Peyer's patch (tissue), 4 donors: ENCODE data around the gene GPT2. TPM values are rescaled to one million over a fixed set of nuclear protein-coding genes. Genes with fewer than 3 reads are reported as not detected.
A peak's percentile ranks its signal among the peaks of the same experiment; 100 is the strongest.

Source experiments
- DNase-seq, 3 donors: peaks; one replicate each; pipeline ENCODE4 v3.0.0-alpha.2; 2017 to 2019
- H3K27ac ChIP-seq, 4 donors: fragments of 200-600 bp; sonication (generic); one replicate each; pipeline ENCODE4 v1.5.1; 2016 to 2019
- H3K27me3 ChIP-seq, 2 donors: fragments of 200-600 bp; sonication (generic); one replicate each; pipeline ENCODE4 v1.5.1; 2019
- H3K36me3 ChIP-seq, 3 donors: fragments of 200-600 bp; sonication (generic); one replicate each; pipeline ENCODE4 v1.5.1; 2016 to 2019
- H3K4me1 ChIP-seq, 4 donors: fragments of 200-600 bp; sonication (generic); one replicate each; pipeline ENCODE4 v1.5.1; 2016 to 2019
- H3K4me3 ChIP-seq, 4 donors: fragments of 200-600 bp; sonication (generic); 1 replicate in 3 of 4; 2 replicates in 1 of 4; pipeline ENCODE4 v1.5.1; 2016 to 2019; ENCODE audit warnings: mild to moderate bottlenecking in 1 of 4
- H3K9me3 ChIP-seq, 4 donors: fragments of 200-600 bp; sonication (generic); one replicate each; pipeline ENCODE4 v1.5.1; 2016 to 2019; ENCODE audit warnings: mild to moderate bottlenecking in 1 of 4
- POLR2A ChIP-seq, 2 donors: fragments of 450-650 bp; IDR thresholded peaks; one replicate each; pipeline ENCODE4 v1.5.1; 2017; ENCODE audit warnings: antibody characterized with exemption in 2 of 2, mild to moderate bottlenecking in 2 of 2, moderate library complexity in 2 of 2
- total RNA-seq, 4 donors: library from RNA; depleted of rRNA; stranded (reverse); fragments of >200 nt; gene quantifications; one replicate each; pipeline ENCODE4 v1.1.0, GENCODE V29; 2016
- TF ChIP-seq, protein P1 (sequence below), 6 experiments: fragments of 450-650 bp in 4 of 6; fragments of 200-600 bp in 2 of 6; sonication (generic) in 1 of 6; IDR thresholded peaks; one replicate each; pipeline ENCODE4 v1.5.1; 2017 to 2019; ENCODE audit warnings: antibody characterized with exemption in 6 of 6, mild to moderate bottlenecking in 3 of 6, moderate library complexity in 1 of 6

The GPT2 gene
- total RNA-seq, 4 donors from 2014 or later: 9.6 to 23.1 (median 18.2) TPM

DNA sequence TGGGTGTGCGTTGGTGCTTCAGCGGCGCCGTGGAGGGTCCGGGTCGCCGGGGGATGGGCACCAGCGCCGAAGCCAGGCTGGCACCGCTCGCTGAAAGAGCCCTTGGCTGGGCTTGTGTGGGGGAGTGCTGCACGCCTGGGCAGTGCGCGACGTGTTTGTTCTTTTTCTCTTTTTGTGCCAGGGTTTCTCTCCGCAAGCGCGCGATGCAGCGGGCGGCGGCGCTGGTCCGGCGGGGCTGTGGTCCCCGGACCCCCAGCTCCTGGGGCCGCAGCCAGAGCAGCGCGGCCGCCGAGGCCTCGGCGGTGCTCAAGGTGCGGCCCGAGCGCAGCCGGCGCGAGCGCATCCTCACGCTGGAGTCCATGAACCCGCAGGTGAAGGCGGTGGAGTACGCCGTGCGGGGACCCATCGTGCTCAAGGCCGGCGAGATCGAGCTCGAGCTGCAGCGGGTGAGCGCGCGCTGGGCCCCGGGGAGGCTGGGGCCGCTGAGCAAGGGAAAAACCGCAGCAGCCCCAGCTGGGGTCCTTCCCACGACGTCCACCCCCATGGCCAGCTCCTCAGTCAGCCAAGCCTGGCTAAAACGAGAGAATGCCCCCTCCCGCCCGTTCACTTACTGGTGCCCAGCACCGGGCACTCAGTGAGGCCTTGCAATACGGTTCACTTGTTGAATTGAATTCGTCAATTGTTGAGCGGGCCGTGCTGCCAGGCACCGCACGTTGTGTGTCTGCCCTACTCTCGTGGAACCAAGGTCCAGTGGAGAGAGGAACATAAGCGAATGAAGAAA, 541 bp downstream of the GPT2 start:
- H3K27ac ChIP-seq: peak overlapping the region in 1 of 4 donors; percentile 66
- no peak for DNase-seq
- H3K27me3 ChIP-seq: no peaks in the 10 kb centered on the region
- no peaks in the 10 kb centered on the region for H3K36me3 ChIP-seq
- H3K9me3 ChIP-seq: no peaks in the 10 kb centered on the region
- peak overlapping the region; percentile 67 to 92 (median 78) for H3K4me3 ChIP-seq
- peaks cover 0 to 15% (median 0%) of the 10 kb centered on the region in 4 donors for H3K4me1 ChIP-seq
- TF ChIP-seq, protein P1, sequence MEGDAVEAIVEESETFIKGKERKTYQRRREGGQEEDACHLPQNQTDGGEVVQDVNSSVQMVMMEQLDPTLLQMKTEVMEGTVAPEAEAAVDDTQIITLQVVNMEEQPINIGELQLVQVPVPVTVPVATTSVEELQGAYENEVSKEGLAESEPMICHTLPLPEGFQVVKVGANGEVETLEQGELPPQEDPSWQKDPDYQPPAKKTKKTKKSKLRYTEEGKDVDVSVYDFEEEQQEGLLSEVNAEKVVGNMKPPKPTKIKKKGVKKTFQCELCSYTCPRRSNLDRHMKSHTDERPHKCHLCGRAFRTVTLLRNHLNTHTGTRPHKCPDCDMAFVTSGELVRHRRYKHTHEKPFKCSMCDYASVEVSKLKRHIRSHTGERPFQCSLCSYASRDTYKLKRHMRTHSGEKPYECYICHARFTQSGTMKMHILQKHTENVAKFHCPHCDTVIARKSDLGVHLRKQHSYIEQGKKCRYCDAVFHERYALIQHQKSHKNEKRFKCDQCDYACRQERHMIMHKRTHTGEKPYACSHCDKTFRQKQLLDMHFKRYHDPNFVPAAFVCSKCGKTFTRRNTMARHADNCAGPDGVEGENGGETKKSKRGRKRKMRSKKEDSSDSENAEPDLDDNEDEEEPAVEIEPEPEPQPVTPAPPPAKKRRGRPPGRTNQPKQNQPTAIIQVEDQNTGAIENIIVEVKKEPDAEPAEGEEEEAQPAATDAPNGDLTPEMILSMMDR (IDR thresholded peaks at IDR 0.05): no peak
- no peak for TF ChIP-seq POLR2A (IDR thresholded peaks at IDR 0.05)

DNA sequence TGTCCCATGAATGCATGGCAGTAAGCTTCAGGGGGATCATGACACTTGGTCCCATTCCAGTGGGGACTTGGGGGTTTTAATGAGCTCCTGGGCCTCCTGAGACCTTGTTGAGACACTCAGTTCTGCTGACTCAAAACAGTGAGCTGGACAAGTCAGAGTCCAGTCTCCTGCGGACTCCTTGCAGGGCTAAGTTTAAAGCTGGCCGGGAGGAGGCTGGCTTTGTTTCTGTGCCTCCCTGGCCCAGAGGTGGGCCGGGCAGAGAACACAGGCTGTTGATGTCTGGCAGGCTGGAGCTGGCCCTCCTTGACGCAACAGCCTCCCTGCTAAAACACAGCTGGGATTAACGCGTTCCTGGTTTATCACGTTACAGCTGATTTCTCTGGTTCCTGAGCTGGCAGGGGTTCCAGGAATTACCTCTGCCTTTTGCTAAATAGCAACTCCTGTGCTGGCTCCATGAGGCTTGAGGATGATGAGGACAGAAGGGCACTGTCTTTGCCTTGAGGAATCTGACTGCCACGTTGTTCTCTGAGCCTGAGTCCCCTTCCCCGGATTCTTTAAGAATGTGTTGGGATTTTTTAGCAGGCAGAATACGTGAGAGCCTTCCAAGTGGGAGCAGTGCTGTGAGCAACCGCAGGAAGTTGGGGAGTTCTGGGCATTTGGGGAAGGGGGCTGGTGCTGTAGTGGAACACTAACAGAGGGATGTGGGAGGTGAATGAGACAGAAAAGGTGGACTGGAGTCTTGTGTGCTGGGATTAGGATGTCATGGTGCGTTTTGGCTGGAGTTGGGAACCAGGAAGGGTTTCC, 2.0 kb downstream of the GPT2 start:
- Histone ChIP-seq H3K36me3 (no peaks in the 10 kb centered on the region), H3K4me1 (peaks cover 0 to 15% (median 0%) of the 10 kb centered on the region in 4 donors), H3K27ac (no peak overlapping the region), H3K9me3 (no peaks in the 10 kb centered on the region), H3K27me3 (no peaks in the 10 kb centered on the region), H3K4me3 (no peak overlapping the region)
- TF ChIP-seq, protein P1 (IDR thresholded peaks at IDR 0.05): no peak
- no peak for TF ChIP-seq POLR2A (IDR thresholded peaks at IDR 0.05)
- DNase-seq: no peak

DNA sequence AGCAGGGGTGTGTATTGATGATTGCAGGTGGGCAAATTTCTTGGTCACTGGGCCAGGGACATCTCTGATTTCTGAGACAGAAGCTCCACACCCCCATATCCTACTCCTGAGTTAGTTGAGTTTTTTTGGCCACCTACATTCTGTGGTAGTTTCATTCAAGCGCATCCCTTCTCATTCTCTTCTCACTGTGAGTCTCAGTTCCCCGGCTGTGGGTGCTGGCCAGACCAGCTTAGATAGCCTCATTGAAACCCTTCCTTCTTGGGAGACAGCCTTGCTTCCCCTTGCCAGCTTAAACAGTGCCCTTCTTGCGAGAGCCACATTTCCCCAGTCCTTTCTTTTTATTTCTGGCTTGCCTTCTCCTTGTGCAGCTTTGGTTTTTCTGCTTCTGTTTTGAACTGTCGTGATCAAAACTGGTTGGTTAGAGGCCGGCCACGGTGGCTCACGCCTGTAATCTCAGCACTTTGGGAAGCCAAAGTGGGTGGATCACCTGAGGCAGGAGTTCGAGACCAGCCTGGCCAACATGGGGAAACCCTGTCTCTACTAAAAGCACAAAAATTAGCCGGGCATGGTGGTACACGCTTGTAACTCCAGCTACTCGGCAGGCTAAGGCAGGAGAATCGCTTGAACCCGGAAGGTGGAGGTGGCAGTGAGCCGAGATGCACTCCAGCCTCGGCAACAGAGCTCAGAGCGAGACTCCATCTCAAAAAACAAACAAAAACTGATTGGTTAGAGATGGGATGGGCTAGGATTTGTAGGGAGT, 2.8 kb downstream of the GPT2 start:
- Histone ChIP-seq H3K27me3 (no peaks in the 10 kb centered on the region), H3K4me1 (peaks cover 0 to 15% (median 0%) of the 10 kb centered on the region in 4 donors), H3K36me3 (no peaks in the 10 kb centered on the region), H3K27ac (no peak overlapping the region), H3K4me3 (no peak overlapping the region), H3K9me3 (no peaks in the 10 kb centered on the region)
- no peak for TF ChIP-seq POLR2A (IDR thresholded peaks at IDR 0.05)
- TF ChIP-seq, protein P1 (IDR thresholded peaks at IDR 0.05): no peak
- DNase-seq: no peak

DNA sequence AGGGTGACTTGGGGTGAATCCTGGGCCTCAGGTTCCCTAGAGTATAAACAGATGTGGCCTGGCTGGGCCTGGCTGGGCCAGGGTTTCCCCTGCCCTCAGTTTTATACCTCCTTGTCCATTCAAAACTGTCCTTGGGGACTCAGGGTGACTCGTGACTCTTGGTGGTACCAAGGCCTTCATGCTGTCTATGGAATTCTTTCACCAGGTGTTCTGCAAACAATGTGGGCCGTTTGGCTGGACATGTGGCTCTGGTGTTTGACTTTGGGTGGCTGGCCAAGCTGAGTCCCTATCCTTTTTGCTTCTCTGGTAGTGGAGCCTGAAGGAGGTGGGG, 3.3 kb downstream of the GPT2 start:
- H3K9me3 ChIP-seq: no peaks in the 10 kb centered on the region
- no peak overlapping the region for H3K4me3 ChIP-seq
- no peaks in the 10 kb centered on the region for H3K36me3 ChIP-seq
- no peak overlapping the region for H3K27ac ChIP-seq
- peaks cover 0 to 15% (median 0%) of the 10 kb centered on the region in 4 donors for H3K4me1 ChIP-seq
- no peaks in the 10 kb centered on the region for H3K27me3 ChIP-seq
- DNase-seq: no peak
- no peak for TF ChIP-seq POLR2A (IDR thresholded peaks at IDR 0.05)
- TF ChIP-seq, protein P1 (IDR thresholded peaks at IDR 0.05): no peak

DNA sequence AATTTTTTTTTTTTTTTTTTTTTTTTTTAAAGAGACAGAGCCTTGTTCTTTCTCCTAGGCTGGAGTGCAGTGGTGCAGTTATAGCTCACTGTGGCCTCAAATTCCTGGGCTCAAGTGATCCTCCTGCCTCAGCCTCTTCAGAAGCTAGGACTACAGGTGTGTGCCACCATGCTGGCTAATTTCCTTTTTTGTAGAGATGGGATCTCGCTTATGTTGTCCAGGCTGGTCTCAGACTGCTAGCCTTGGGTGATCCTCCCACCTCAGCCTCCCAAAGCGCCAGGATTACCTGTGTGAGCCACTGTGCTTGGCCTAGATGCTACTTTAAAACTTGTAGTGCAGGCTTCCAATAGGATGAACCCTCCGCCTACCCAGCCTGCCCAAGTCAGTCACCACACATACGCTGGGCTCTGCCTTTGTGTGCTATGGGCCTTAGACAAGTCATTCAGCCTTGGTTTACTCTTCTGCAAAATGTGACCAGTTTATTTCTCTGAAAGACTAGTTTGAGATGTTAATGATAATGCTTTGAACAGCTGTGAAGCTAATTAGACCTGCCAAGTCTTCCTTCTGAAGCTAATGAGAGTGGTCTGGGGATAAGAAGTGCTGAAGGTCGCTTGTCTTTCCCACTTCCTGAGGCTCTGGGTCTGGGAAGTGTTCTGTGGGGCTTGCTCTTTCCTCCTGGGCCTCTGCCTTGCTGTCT, 5.2 kb downstream of the GPT2 start:
- Histone ChIP-seq H3K36me3 (no peaks in the 10 kb centered on the region), H3K27me3 (no peaks in the 10 kb centered on the region), H3K4me3 (no peak overlapping the region), H3K4me1 (peaks cover 0 to 8% (median 0%) of the 10 kb centered on the region in 4 donors), H3K9me3 (no peaks in the 10 kb centered on the region), H3K27ac (no peak overlapping the region)
- no peak for TF ChIP-seq POLR2A (IDR thresholded peaks at IDR 0.05)
- TF ChIP-seq, protein P1 (IDR thresholded peaks at IDR 0.05): no peak
- no peak for DNase-seq
